Activated CD4-positive, alpha-beta T cell treated with anti-CD3 and anti-CD28 coated beads, Interleukin-2, amount 10 ng/mL, durations not matched to agents 24 days and 14 days (primary cell): Measurements from ENCODE around the gene ARHGEF39. TPM values are rescaled to one million over a fixed set of nuclear protein-coding genes. Genes with fewer than 3 reads are reported as not detected.
"Not testable (repeated sequence)": the region's sequence is repeated elsewhere in the genome, so short reads cannot be mapped to it uniquely, and the experiment has no call there.

Experiments used
- DNase-seq: peaks from one replicate; pipeline ENCODE4 v3.0.0; 2022
- H3K27ac Mint-ChIP-seq: one replicate; pipeline ENCODE4 v1.8.0; 2022; ENCODE audit warnings: mild to moderate bottlenecking, mixed read lengths
- H3K27me3 Mint-ChIP-seq: one replicate; pipeline ENCODE4 v1.8.0; 2022; ENCODE audit warnings: mixed read lengths
- H3K36me3 Mint-ChIP-seq: one replicate; pipeline ENCODE4 v1.8.0; 2022; ENCODE audit warnings: low read depth, mild to moderate bottlenecking, mixed read lengths
- H3K4me1 Mint-ChIP-seq: one replicate; pipeline ENCODE4 v1.8.0; 2021; ENCODE audit warnings: mixed read lengths
- H3K4me3 Mint-ChIP-seq: one replicate; pipeline ENCODE4 v1.8.0; 2022; ENCODE audit warnings: mild to moderate bottlenecking, moderate library complexity, mixed read lengths
- H3K9me3 Mint-ChIP-seq: one replicate; pipeline ENCODE4 v1.8.0; 2021; ENCODE audit warnings: mixed read lengths
- intact Hi-C: fragments of 100-400 bp; cut with micrococcal nuclease; formaldehyde crosslinking; loops from one replicate; pipeline ENCODE4 v1.15.1; 2023
- total RNA-seq: library from RNA; stranded (reverse); gene quantifications from 2 replicates; pipeline ENCODE4 v1.2.3, GENCODE V29; 2022

The ARHGEF39 gene
- total RNA-seq, 1 donor from 2014 or later = 9.9 TPM

- Mint-ChIP-seq H3K4me1 (peaks cover 36% of the 10 kb centered on the region), H3K9me3 (no peaks in the 10 kb centered on the region), H3K27ac (peak overlapping the region; percentile 96), H3K4me3 (peak overlapping the region; percentile 92), H3K27me3 (no peaks in the 10 kb centered on the region), H3K36me3 (peaks cover 29% of the 10 kb centered on the region)
- intact Hi-C loops = loop anchor here (1.0 to 5.0 kb wide), 5 partner anchors 27 to 534 kb away; partner anchors contain the start of genes CREB3, TLN1 and TPM2
- no peak for DNase-seq
Observed at GRCh38 chr9:35646153-35646532, 18.9 kb downstream of the ARHGEF39 start.

- peaks cover 33% of the 10 kb centered on the region for H3K36me3 Mint-ChIP-seq
- intact Hi-C loops = loop anchor here (1.0 to 5.0 kb wide), 5 partner anchors 26 to 533 kb away; partner anchors contain the start of genes CREB3, TLN1 and TPM2
- not testable (repeated sequence) for H3K27me3 Mint-ChIP-seq, DNase-seq, H3K9me3 Mint-ChIP-seq
- peak overlapping the region; percentile 92 for H3K4me3 Mint-ChIP-seq
- H3K4me1 Mint-ChIP-seq = peaks cover 33% of the 10 kb centered on the region
- peak overlapping the region; percentile 96 for H3K27ac Mint-ChIP-seq
Observed at GRCh38 chr9:35645736-35646135, 19.3 kb downstream of the ARHGEF39 start.

GRCh38 chr9:35643046-35643445 is 21.9 kb downstream of the ARHGEF39 start:
- Mint-ChIP-seq H3K36me3 (peaks cover 32% of the 10 kb centered on the region), H3K27me3 (no peaks in the 10 kb centered on the region), H3K9me3 (peaks cover 6% of the 10 kb centered on the region), H3K4me1 (peaks cover 35% of the 10 kb centered on the region), H3K27ac (no peak overlapping the region), H3K4me3 (no peak overlapping the region)
- intact Hi-C loops = no loop called here
- DNase-seq = no peak

GRCh38 chr9:35641478-35641877 is 23.5 kb downstream of the ARHGEF39 start:
- intact Hi-C loops, DNase-seq, H3K9me3 Mint-ChIP-seq, H3K4me3 Mint-ChIP-seq, H3K27ac Mint-ChIP-seq, H3K27me3 Mint-ChIP-seq: not testable (repeated sequence)
- Mint-ChIP-seq H3K36me3 (peaks cover 31% of the 10 kb centered on the region), H3K4me1 (peaks cover 41% of the 10 kb centered on the region)

GRCh38 chr9:35640431-35640830 is 24.6 kb downstream of the ARHGEF39 start:
- H3K27me3 Mint-ChIP-seq, H3K9me3 Mint-ChIP-seq, H3K4me3 Mint-ChIP-seq, intact Hi-C loops, DNase-seq: not testable (repeated sequence)
- Mint-ChIP-seq H3K4me1 (peaks cover 46% of the 10 kb centered on the region), H3K27ac (peak overlapping the region; percentile 85), H3K36me3 (peaks cover 31% of the 10 kb centered on the region)

GRCh38 chr9:35639631-35640030 is 25.4 kb downstream of the ARHGEF39 start:
- Mint-ChIP-seq H3K27ac (peak overlapping the region; percentile 90), H3K4me3 (peak overlapping the region; percentile 39), H3K27me3 (no peaks in the 10 kb centered on the region), H3K4me1 (peaks cover 51% of the 10 kb centered on the region), H3K36me3 (peaks cover 30% of the 10 kb centered on the region), H3K9me3 (peaks cover 6% of the 10 kb centered on the region)
- no peak for DNase-seq
- intact Hi-C loops = no loop called here

GRCh38 chr9:35639225-35639624 is 25.8 kb downstream of the ARHGEF39 start:
- DNase-seq, H3K9me3 Mint-ChIP-seq, intact Hi-C loops, H3K27me3 Mint-ChIP-seq: not testable (repeated sequence)
- Mint-ChIP-seq H3K27ac (peak overlapping the region; percentile 90), H3K4me1 (peaks cover 48% of the 10 kb centered on the region), H3K36me3 (peaks cover 26% of the 10 kb centered on the region), H3K4me3 (peak overlapping the region; percentile 39)

GRCh38 chr9:35638751-35639150 is 26.2 kb downstream of the ARHGEF39 start:
- Mint-ChIP-seq H3K4me1 (peaks cover 48% of the 10 kb centered on the region), H3K36me3 (peaks cover 26% of the 10 kb centered on the region), H3K27ac (peak overlapping the region; percentile 75)
- DNase-seq = peak; percentile 79
- H3K4me3 Mint-ChIP-seq, intact Hi-C loops, H3K9me3 Mint-ChIP-seq, H3K27me3 Mint-ChIP-seq: not testable (repeated sequence)

- H3K27me3 Mint-ChIP-seq, DNase-seq, H3K9me3 Mint-ChIP-seq, H3K4me3 Mint-ChIP-seq, intact Hi-C loops: not testable (repeated sequence)
- peak overlapping the region; percentile 3 for H3K27ac Mint-ChIP-seq
- H3K36me3 Mint-ChIP-seq = peaks cover 20% of the 10 kb centered on the region
- H3K4me1 Mint-ChIP-seq = peaks cover 48% of the 10 kb centered on the region
Observed at GRCh38 chr9:35637427-35637955, 27.5 kb downstream of the ARHGEF39 start.

- Mint-ChIP-seq H3K36me3 (peaks cover 20% of the 10 kb centered on the region), H3K4me1 (peaks cover 48% of the 10 kb centered on the region), H3K27ac (peak overlapping the region; percentile 59)
- H3K4me3 Mint-ChIP-seq, intact Hi-C loops, H3K27me3 Mint-ChIP-seq, H3K9me3 Mint-ChIP-seq, DNase-seq: not testable (repeated sequence)
Observed at GRCh38 chr9:35636877-35637246, 28.1 kb downstream of the ARHGEF39 start.

GRCh38 chr9:35636135-35636876 is 28.7 kb downstream of the ARHGEF39 start:
- Mint-ChIP-seq H3K36me3 (peaks cover 16% of the 10 kb centered on the region), H3K4me3 (no peak overlapping the region), H3K27ac (peak overlapping the region; percentile 59), H3K9me3 (peaks cover 6% of the 10 kb centered on the region), H3K27me3 (no peaks in the 10 kb centered on the region), H3K4me1 (peaks cover 48% of the 10 kb centered on the region)
- DNase-seq = no peak
- intact Hi-C loops = no loop called here

GRCh38 chr9:35635730-35636129 is 29.3 kb downstream of the ARHGEF39 start:
- H3K4me3 Mint-ChIP-seq = no peak overlapping the region
- peaks cover 11% of the 10 kb centered on the region for H3K36me3 Mint-ChIP-seq
- H3K27ac Mint-ChIP-seq = peak overlapping the region; percentile 14
- DNase-seq = no peak
- H3K4me1 Mint-ChIP-seq = peaks cover 48% of the 10 kb centered on the region
- intact Hi-C loops = loop anchor here (2.0 kb wide), 1 partner anchor 17 kb away; the partner anchor contains the start of gene CD72
- no peaks in the 10 kb centered on the region for H3K27me3 Mint-ChIP-seq
- H3K9me3 Mint-ChIP-seq = peaks cover 6% of the 10 kb centered on the region

- Mint-ChIP-seq H3K4me1 (peaks cover 8% of the 10 kb centered on the region), H3K27me3 (no peaks in the 10 kb centered on the region), H3K4me3 (no peak overlapping the region), H3K27ac (no peak overlapping the region), H3K36me3 (no peaks in the 10 kb centered on the region), H3K9me3 (no peaks in the 10 kb centered on the region)
- intact Hi-C loops = no loop called here
- DNase-seq = no peak
Observed at GRCh38 chr9:35629597-35629996, 35.4 kb downstream of the ARHGEF39 start.

- Mint-ChIP-seq H3K4me3 (no peak overlapping the region), H3K27ac (no peak overlapping the region), H3K4me1 (peaks cover 7% of the 10 kb centered on the region), H3K36me3 (no peaks in the 10 kb centered on the region), H3K27me3 (no peaks in the 10 kb centered on the region), H3K9me3 (no peaks in the 10 kb centered on the region)
- no peak for DNase-seq
- intact Hi-C loops = no loop called here
Observed at GRCh38 chr9:35628389-35628991, 36.5 kb downstream of the ARHGEF39 start.
